ENCODE measurements around the gene COL18A1.

GRCh38 chr21:45481977-45482898 lies 77.3 kb downstream of the COL18A1 start:
- TF ChIP-seq, protein P1, sequence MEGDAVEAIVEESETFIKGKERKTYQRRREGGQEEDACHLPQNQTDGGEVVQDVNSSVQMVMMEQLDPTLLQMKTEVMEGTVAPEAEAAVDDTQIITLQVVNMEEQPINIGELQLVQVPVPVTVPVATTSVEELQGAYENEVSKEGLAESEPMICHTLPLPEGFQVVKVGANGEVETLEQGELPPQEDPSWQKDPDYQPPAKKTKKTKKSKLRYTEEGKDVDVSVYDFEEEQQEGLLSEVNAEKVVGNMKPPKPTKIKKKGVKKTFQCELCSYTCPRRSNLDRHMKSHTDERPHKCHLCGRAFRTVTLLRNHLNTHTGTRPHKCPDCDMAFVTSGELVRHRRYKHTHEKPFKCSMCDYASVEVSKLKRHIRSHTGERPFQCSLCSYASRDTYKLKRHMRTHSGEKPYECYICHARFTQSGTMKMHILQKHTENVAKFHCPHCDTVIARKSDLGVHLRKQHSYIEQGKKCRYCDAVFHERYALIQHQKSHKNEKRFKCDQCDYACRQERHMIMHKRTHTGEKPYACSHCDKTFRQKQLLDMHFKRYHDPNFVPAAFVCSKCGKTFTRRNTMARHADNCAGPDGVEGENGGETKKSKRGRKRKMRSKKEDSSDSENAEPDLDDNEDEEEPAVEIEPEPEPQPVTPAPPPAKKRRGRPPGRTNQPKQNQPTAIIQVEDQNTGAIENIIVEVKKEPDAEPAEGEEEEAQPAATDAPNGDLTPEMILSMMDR (IDR thresholded peaks at IDR 0.05), result no peak
- TF ChIP-seq EZH2 (IDR thresholded peaks at IDR 0.05; ENCODE audit: borderline replicate concordance, insufficient read depth, low read depth, low read length, poor library complexity, severe bottlenecking), result no peak
